HG02798 (cell line): ENCODE results near the gene KIAA0513.

Experiments used
- ATAC-seq: cut with Tn5 transposase; IDR thresholded peaks from one replicate; pipeline ENCODE4 v1.9.1; 2021; ENCODE audit warnings: mild to moderate bottlenecking; ENCODE audit not compliant: unreplicated experiment, poor library complexity

Gene KIAA0513, protein sequence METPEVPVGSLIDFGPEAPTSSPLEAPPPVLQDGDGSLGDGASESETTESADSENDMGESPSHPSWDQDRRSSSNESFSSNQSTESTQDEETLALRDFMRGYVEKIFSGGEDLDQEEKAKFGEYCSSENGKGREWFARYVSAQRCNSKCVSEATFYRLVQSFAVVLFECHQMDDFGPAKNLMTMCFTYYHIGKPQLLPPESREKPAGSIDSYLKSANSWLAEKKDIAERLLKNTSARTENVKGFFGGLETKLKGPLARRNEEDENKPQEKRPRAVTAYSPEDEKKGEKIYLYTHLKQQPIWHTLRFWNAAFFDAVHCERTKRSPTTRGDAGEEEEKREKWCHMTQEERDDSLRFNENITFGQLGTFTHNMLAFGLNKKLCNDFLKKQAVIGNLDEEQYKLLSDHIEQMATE

DNA sequence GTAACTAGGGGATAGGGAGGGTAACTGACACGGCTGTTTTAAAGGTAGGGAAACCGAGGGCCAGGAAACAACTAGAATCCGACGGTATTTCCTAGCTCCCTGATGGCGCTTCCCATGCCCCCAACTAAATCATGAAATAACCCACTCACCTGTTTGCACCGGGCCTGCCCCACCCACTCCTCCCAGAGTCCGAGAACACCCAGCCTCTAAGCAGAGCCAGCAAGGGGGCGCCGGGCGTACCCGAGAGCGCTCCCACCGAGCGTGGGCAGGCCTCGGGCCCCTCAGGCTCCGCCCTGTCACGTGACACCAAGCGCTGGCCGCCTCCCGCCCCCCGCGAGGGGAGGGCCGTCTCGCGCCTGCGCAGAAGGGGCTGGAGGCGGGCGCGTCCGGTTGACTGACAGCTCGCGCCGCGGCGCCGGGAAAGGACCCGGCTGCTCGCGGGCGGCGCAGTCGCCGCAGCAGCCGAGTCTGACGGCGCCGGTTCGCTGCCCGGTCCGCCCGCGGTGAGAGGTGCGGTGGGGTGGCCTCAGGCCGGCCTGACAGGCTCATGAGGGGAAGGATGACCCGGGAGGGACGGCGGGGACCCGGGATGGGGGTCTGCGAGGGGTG is at the start of gene KIAA0513:
Gene KIAA0513 (plus strand): TSS at position 447 of the 609 bp plus-strand sequence. CDS start 39,277 bp downstream, outside the sequence.
- ATAC-seq: peak; percentile 92

DNA sequence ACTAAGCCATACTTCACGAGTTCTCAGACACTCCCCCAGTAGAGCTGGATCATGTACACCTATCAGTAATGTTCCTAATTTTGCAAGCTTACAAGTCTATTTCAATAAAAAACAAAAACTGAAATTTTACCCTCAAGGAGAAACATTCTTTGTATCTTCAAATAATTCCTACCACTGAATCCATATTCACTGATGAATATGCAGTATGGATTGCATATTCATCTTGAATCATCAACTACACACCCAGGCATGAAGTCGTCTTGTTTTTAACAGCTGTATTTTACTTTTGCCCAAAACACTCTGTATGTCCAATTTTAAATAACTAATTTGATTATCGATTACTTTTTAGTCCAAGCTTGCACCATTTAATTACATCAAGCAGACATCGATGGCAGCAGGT is 48.1 kb upstream of the KIAA0513 start:
- no peak for ATAC-seq

DNA sequence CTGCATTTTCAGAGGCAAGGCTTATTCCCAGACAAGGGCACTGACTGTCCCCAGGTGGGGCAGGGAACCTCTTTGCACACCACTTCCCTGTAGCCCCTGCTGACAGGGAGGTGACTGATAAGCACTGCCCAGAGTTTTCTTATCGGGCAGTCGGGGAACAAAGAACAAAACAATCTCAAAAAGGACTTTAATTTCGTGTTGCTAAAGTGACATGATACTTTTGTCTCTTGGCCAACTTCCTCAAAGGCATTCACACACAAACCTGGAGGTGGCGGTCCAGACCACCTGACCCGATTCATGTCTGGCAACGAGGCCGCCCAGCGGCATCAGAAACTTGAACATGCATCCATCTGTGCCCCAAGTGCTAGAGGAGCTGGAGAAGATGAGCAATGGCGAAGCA is 45.2 kb upstream of the KIAA0513 start:
- no peak for ATAC-seq

DNA sequence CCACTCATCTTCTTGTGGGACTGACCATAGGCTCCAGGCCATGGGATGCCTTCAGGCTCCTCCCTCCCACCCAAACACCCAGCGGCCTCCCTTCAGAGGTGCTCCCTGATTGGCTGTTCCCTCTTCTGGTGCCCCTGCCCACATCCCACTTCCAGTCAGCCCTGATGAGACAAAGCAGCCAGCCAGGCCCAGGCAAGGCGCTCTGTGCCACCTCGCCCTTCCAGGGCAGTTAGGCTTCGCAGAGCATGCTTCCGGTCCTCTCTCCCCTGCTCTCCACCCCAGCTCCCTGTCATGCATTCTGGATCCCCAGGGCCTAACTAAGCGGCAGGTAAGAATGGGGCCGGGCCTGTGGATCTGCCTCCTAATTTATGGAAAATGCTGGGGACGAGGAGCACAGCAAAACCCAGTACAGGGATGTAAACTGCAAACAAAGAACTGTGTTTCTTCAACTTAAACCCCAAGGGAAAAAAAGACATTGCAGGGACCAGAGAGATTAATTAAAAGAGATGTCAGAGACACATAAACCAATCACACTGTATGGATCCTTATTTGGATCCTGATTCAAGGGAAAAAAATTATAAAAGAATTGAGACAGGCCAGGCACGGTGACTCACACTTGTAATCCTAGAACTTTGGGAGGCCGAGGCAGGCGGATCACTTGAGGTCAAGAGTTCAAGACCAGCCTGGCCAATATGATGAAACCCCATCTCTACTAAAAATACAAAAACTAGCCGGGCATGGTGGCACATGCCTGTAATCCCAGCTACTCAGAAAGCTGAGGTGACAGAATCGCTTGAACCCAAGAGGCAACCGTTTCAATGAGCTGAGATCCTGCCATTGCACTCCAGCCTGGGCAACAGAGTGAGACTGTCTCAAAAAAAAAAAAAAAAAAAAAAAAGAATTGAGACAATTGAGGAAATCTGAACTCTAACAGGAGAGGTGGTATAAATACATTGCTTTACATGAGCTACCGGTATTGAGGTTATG is 42.2 kb upstream of the KIAA0513 start:
- ATAC-seq: no peak

DNA sequence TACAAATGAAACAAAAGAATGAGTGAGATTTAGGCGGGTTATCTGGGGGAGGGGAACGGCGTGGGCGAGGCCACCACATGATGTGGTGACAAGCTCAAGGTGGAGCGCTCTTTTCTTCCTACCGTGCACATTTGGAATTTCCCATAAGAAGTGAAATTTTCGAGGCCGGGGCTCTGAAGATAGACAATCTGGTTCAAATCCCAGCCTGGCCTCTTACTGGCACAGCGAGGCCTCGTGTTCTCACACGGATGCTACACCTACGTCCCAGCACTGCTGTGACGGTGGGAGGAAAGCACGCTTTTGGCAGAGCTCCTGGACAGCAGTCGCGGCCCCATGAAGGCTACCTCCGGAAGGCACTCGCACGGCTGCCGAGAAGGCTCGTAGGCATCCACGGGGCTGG is 41.5 kb upstream of the KIAA0513 start:
- no peak for ATAC-seq

DNA sequence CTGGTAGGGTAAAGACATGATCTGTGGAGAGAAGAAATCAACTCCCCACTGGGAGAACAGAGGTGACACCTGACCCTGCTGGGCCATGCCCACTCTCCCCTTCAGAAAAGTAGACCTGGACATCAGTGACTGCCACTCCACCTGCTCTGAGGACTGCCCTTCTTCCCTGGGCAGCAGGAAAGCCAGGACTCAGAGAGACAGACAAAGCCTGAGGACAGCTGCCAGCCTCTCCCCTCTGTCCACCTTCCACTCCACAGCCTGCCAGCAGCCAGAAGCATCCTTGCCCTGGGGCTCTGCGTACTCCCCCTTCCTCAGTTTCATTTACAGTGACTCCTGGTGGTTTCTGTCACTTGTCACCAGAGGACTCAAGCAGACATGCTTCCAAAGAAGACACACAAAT is 40.7 kb upstream of the KIAA0513 start:
- ATAC-seq: no peak

DNA sequence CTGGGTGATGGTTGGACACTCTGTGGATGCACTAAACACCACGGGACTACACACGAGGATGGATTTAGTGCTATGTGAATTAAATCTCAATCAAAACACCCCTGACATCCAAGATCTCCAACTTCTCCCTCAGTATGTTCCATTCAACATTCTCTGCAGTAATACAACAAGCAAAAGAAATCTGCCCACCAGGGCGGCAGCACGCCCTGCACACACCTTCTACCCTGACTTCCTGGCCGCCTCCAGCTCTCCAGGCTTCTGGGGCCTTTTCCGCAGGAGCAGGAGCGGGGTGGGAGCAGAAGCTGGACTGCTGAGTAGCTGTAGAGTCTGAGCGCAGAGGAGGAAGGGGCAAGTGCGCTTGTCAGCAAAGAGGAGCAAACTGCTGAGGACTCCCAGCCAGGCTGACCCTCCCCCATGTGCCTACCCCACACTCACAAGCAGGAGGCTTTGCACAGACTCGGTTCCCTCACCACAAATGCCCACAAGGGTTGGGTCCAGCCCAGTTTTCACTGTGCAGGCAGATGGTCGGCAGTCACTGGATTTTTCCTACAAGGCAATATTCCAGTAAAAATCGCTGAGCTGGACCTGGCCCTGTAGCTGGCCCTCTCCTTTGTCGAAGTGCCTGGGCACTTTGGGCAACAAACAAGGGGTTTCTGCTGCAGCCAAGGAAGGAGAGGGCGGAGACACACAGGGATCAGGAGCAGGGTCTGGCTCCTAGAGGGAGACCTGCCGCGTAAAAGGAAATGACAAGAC is 39.1 kb upstream of the KIAA0513 start:
- ATAC-seq: no peak

DNA sequence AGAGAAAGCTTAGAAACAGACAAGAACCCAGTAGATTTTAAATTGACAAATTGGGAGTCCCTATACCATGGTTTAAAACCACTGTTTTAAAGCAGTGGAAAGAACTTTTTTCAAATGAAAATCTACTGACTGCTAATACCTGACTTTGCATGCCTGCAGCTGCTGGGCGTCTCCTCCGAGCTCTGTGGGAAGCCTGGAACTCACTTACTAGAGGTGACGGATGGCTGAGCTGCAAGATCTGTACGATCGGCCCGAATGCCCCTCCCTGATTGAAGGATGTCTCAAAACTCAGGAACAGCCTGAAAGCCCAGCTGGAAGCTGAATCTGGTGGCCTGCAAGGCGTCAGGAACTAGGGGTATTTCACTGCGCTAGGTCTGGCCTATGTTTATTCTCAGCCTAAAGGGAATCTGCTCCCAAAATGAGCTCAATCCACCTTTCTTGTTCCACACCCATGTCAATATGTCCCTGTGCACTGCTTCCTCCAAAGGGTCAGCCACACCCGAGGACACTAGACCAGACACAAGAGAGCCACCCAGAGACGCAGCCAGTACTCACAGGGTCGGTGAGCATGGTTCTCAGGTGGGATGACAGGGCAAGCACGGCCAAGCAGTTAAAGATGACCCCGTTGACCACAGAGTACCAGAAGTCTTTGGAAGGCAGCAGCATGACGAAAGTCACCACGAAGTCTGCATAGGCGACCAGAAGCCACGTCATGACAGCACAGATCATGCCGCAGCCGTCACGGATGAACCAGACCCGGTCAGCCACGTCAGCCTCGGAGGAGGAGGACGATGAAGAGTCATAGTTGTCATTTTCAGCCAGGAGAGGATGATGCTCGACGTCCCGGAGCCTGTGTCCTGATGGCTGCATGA is 37.6 kb upstream of the KIAA0513 start:
- ATAC-seq: no peak

DNA sequence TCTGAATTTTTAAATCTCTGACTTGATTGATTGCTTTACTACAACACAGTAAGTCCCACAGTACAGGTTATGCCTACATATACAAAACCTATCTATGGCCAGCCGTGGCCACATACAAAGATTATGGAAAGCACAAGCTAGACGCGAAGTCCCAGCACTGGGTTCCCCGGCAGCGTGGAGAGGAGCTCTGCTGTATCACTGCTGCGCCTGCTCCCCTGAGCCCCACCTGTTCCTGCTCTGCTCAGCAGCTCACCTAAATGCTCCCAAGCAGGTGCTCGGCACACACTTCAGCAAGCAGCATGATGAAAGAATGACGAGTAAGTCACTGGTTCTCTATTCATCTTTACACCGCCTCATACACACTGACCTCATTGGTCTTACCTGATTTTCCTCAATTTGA is 36.8 kb upstream of the KIAA0513 start:
- ATAC-seq: no peak

DNA sequence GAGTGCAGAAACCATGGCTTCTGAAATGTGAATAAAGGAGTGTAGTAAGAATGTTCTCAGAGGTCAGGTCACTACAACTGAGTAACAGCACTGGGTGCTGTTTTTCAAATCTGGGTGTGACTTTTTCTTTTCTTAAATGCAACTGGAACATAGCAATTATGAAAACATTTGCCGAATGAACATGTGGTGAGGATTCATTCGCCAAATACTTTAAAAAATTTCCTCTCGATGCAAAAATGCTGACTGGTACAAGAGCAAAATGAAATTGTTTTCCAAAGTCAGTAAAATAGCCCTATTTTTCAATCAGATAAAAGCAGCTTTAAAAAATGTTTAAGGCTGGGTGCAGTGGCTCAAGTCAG is 34.9 kb upstream of the KIAA0513 start:
- no peak for ATAC-seq

DNA sequence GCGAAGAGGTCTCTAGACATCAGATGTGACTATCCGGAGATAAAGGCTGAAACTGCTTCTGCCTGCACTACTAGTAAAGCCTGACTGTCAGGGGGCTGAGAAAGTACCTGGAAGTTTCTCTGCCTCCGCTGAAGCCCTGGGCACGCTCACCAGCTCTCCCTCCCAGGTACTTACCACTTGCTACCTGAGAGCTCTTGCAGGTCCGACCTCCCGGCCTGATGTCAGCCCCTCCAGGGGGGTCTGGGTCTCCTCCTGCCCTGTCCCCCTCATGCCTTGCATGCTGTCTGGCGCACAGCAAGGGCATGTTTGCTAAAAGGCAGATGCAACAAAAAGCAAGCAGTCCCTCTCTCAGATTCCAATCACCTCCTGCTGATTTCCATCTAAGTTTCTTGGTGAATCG is 33.7 kb upstream of the KIAA0513 start:
- no peak for ATAC-seq

DNA sequence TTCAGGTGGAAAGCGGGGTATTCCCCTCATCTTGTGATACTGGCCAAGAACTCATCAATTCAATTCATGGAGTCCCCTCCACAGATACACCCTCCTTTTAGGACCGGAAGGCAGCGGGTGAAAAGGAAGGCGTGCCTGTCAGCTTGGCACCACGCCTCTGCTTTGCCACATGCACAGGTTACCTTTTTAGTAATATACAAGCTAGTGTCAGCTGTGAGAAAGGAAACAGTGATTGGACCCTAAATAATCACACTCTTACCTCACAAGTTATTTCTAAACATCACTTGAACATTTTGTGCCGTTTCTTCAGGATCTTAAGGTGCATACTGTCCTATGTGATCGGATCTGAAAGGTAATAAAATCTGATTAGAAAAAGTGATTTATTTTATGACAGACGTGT is 31.9 kb upstream of the KIAA0513 start:
- no peak for ATAC-seq

DNA sequence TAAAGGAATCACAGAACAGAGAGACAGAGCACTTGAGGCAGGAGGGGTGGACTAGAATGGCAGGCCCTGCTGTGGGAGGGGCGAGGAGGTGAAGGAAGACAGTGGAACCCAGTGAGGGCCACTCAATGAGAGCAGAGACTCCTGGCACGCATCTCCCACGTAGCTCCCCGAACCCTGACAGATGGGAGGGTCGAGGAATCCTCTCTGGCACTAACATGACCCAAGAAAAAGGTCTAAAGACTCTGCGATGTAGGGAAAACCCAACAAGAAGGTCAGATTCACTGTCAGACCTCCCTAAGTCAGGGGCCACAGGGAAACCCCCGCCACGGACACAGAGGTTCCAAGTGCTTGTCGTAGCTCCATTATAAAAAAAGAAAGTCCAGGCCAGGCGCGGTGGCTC is 31.2 kb upstream of the KIAA0513 start:
- ATAC-seq: no peak

DNA sequence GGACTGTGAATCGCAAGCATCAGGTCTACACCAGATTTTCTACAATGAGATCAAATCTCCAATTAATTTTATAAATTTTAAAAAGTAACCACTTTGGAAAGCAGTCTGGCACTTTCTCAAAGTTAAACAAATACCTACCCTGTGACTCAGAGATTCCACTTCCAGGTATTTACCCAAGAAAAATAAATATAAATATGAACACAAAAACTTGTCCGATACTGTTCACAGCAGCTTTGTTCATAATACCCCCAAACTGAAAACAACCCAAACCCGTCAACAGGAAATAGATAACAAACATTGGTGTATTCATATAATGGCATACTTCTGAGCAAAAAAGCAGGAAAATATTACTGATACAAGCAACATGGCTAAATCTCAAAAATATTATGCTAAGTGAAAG is 28.4 kb upstream of the KIAA0513 start:
- ATAC-seq: no peak

DNA sequence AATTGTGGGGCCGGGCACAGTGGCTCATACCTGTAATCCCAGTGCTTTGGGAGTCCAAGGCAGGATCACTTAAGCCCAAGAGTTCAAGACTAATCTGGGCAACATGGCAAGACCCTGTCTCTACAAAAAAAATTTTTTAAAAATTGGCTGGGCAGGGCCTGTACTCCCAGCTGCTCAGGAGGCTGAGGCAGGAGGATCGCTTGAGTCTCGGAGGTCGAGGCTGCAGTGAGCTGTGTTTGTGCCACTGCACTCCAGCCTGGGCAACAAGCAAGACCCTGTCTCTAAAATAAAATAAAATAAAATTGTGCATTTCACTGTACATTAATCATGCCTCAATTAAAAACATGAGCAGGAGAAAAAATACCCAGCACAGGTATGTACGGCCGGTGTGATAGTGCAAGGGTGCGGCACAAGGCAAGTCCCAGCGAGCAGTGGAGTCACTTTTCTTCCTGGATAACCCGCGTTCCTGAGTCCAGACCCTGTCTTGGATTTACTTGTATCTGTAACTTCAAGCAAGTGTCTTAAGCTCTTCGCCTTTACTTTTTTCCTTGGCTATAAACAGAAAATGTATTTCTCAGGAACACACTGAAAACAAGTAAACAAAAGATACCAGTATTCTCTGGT is 27.6 kb upstream of the KIAA0513 start:
- no peak for ATAC-seq

DNA sequence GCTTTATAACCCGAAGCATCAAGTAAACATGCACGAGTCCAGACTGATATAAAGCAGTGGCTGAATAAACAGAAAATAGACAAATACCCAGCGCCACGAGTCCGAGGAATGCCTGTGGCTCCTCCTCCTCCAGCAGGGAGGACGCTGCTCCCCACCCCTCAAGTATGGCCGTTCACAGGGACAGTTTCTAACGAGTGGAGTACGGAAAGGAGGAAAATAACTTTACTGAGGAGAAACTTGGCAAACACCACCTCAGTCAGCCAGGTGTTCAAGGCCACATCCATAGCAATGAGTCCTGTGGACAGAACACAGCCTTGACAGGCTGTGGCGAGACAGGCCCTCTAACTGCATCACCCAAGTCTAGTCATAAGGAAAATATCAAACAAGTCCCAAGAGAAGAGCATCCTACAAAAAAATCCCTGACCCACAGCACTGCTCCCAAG is 25.5 kb upstream of the KIAA0513 start:
- no peak for ATAC-seq

DNA sequence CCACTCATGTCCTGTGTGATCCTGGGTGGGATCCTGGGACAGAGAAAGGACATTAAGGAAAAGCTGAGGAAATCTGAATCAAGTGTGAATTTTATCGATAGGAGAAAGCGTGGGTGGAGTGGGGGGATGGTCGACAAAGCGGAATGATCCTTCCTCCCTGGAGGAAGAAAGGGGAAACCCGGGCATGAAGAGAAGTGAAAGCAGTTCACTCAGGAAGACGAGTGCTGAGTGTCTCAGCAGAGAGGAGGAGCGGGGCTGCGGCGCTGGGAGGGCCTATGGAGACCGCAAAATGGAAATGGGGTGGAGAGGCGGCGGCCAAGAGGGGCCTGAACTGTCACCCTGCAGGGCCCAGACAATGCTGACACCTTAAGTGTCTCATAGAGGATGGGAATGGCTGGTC is 25.0 kb upstream of the KIAA0513 start:
- ATAC-seq: no peak

DNA sequence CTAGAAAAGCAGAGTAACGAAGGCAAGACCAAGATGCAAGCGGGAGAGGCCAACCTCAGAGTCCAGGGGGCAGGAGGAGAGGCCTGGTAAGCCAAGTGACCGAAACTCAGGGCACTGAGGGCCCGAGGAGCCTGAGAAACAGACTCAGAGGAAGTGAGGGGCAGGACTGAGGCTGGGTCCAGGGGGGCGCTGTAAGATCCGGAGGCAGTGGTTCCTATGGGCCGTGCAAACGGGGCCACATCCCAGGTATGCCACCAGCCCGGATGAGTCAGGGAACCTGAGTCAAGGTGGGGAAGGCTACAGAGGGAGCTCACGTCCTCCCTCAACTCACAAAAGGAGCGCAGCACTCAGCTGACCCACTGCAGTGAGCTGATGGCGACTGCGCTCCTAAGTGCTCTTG is 24.5 kb upstream of the KIAA0513 start:
- ATAC-seq: no peak
